Sigmoid colon (tissue), 3 donors: ENCODE measurements around the gene MED14.

ENCODE experiments used
- POLR2A ChIP-seq, 2 donors: fragments of 450-650 bp; IDR thresholded peaks; one replicate each; pipeline ENCODE4 v1.6.1; 2016; ENCODE audit warnings: antibody characterized with exemption in 2 of 2, mild to moderate bottlenecking in 2 of 2, moderate library complexity in 2 of 2
- TF ChIP-seq, protein P1 (sequence below), 4 experiments: fragments of 450-650 bp in 3 of 4; fragments of 200-600 bp in 1 of 4; IDR thresholded peaks; one replicate each; pipeline ENCODE4 v1.5.1; 2016 to 2019; ENCODE audit warnings: antibody characterized with exemption in 4 of 4, mild to moderate bottlenecking in 3 of 4, moderate library complexity in 2 of 4

DNA sequence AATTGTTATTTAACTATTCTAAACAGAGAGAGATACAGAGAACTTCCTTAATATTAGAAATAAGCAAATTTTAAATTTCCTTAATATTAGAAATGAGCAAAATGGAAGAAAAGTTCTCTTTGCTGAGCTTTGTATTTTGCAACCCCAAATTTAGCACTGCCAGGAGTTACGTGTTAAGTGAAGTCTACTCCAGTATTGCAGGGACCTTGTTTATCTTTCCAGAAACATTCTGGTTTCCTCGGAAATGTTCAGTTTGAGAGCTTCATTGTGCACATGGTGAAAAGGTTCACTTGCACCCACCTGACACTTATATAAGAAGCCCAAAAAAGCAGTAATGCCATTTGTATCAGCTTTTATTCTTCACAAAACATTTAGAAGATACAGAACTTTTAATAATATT, 81.8 kb downstream of the MED14 start:
- TF ChIP-seq, protein P1, sequence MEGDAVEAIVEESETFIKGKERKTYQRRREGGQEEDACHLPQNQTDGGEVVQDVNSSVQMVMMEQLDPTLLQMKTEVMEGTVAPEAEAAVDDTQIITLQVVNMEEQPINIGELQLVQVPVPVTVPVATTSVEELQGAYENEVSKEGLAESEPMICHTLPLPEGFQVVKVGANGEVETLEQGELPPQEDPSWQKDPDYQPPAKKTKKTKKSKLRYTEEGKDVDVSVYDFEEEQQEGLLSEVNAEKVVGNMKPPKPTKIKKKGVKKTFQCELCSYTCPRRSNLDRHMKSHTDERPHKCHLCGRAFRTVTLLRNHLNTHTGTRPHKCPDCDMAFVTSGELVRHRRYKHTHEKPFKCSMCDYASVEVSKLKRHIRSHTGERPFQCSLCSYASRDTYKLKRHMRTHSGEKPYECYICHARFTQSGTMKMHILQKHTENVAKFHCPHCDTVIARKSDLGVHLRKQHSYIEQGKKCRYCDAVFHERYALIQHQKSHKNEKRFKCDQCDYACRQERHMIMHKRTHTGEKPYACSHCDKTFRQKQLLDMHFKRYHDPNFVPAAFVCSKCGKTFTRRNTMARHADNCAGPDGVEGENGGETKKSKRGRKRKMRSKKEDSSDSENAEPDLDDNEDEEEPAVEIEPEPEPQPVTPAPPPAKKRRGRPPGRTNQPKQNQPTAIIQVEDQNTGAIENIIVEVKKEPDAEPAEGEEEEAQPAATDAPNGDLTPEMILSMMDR (IDR thresholded peaks at IDR 0.05) = no peak
- no peak for TF ChIP-seq POLR2A (IDR thresholded peaks at IDR 0.05)
